Tibial artery (tissue), 4 donors: ENCODE results near the gene ZNF200.

Source experiments
- DNase-seq, 2 donors: peaks; one replicate each; pipeline ENCODE4 v3.0.0-alpha.2; 2019
- H3K27ac ChIP-seq, 2 donors: fragments of 200-600 bp; sonication (generic) in 1 of 2; 1 replicate in 1 of 2; 2 replicates in 1 of 2; pipeline ENCODE4 v1.5.1; 2018 to 2019; ENCODE audit warnings: mild to moderate bottlenecking in 1 of 2
- H3K27me3 ChIP-seq, 2 donors: fragments of 200-600 bp; sonication (generic) in 1 of 2; one replicate each; pipeline versions ENCODE4 v1.5.1 to v1.6.0; 2016 to 2019
- H3K36me3 ChIP-seq, 3 donors: fragments of 200-600 bp; sonication (generic) in 2 of 3; one replicate each; pipeline ENCODE4 v1.5.1; 2016 to 2019; ENCODE audit warnings: mild to moderate bottlenecking in 2 of 3
- H3K4me1 ChIP-seq, 4 donors: fragments of 200-600 bp; sonication (generic) in 2 of 4; 1 replicate in 3 of 4; 2 replicates in 1 of 4; pipeline ENCODE4 v1.5.1; 2016 to 2019
- H3K4me3 ChIP-seq, 2 donors: fragments of 200-600 bp; sonication (generic) in 1 of 2; 1 replicate in 1 of 2; 2 replicates in 1 of 2; pipeline ENCODE4 v1.5.1; 2018 to 2019; ENCODE audit warnings: mild to moderate bottlenecking in 2 of 2
- H3K9me3 ChIP-seq, 3 donors: fragments of 200-600 bp; sonication (generic) in 1 of 3; one replicate each; pipeline ENCODE4 v1.5.1; 2016 to 2019
- intact Hi-C: fragments of 100-400 bp; cut with DNase I; formaldehyde crosslinking; loops from one replicate; pipeline ENCODE4 v1.15.0; 2023; ENCODE audit warnings: low total_unique reads
- TF ChIP-seq, protein P1 (sequence below), 2 experiments: fragments of 200-600 bp in 1 of 2; fragments of 450-650 bp in 1 of 2; IDR thresholded peaks; one replicate each; pipeline ENCODE4 v1.5.1; 2017 to 2019; ENCODE audit warnings: antibody characterized with exemption in 2 of 2, mild to moderate bottlenecking in 1 of 2, moderate library complexity in 1 of 2

ZNF200 gene

DNA sequence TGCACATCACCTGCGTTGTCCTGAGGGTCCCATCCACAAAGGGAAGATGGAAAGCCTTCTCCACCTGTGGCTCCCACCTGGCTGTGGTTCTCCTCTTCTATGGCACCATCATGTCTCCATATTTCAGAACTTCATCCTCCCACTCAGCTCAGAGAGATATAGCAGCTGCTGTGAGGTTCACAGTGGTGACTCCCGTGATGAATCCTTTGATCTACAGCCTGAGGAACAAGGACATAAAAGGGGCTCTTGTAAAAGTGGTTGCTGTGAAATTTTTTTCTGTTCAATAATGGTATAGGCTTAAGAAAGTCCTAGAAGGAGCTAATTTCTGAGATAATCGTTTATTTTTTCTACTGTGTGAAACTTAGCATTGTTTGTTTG lies 18.7 kb downstream of the ZNF200 start:
- intact Hi-C loops: no loop called here
- Histone ChIP-seq H3K27ac (no peak overlapping the region), H3K27me3 (no peaks in the 10 kb centered on the region), H3K36me3 (peaks cover 0 to 2% (median 0%) of the 10 kb centered on the region in 3 donors), H3K4me3 (no peak overlapping the region), H3K9me3 (peaks cover 0 to 17% (median 8%) of the 10 kb centered on the region in 3 donors), H3K4me1 (no peaks in the 10 kb centered on the region)
- DNase-seq: no peak
- TF ChIP-seq, protein P1, sequence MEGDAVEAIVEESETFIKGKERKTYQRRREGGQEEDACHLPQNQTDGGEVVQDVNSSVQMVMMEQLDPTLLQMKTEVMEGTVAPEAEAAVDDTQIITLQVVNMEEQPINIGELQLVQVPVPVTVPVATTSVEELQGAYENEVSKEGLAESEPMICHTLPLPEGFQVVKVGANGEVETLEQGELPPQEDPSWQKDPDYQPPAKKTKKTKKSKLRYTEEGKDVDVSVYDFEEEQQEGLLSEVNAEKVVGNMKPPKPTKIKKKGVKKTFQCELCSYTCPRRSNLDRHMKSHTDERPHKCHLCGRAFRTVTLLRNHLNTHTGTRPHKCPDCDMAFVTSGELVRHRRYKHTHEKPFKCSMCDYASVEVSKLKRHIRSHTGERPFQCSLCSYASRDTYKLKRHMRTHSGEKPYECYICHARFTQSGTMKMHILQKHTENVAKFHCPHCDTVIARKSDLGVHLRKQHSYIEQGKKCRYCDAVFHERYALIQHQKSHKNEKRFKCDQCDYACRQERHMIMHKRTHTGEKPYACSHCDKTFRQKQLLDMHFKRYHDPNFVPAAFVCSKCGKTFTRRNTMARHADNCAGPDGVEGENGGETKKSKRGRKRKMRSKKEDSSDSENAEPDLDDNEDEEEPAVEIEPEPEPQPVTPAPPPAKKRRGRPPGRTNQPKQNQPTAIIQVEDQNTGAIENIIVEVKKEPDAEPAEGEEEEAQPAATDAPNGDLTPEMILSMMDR (IDR thresholded peaks at IDR 0.05): no peak

DNA sequence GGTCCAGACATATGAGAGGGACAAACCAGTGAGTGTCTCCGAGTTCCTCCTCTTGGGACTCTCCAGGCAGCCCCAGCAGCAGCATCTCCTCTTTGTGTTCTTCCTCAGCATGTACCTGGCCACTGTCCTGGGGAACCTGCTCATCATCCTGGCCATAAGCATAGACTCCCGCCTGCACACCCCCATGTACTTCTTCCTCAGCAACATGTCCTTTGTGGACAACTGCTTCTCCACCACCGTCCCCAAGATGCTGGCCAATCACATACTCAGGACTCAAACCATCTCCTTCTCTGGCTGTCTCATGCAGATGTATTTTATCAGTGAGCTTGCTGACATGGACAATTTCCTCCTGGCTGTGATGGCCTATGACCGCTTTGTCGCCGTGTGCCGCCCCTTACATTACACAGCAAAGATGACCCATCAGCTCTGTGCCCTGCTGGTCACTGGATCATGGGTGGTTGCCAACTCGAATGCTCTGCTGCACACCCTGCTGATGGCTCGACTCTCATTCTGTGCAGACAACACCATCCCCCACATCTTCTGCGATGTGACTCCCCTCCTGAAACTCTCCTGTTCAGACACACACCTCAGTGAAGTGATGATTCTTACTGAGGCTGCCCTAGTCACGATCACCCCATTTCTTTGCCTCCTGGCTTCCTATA lies 19.2 kb downstream of the ZNF200 start:
- H3K4me1 ChIP-seq: no peaks in the 10 kb centered on the region
- no peak for DNase-seq
- H3K9me3 ChIP-seq: peaks cover 0 to 12% (median 5%) of the 10 kb centered on the region in 3 donors
- TF ChIP-seq, protein P1 (IDR thresholded peaks at IDR 0.05): no peak
- no peaks in the 10 kb centered on the region for H3K36me3 ChIP-seq
- H3K27me3 ChIP-seq: no peaks in the 10 kb centered on the region
- intact Hi-C loops: no loop called here
- no peak overlapping the region for H3K27ac ChIP-seq
- H3K4me3 ChIP-seq: no peak overlapping the region

DNA sequence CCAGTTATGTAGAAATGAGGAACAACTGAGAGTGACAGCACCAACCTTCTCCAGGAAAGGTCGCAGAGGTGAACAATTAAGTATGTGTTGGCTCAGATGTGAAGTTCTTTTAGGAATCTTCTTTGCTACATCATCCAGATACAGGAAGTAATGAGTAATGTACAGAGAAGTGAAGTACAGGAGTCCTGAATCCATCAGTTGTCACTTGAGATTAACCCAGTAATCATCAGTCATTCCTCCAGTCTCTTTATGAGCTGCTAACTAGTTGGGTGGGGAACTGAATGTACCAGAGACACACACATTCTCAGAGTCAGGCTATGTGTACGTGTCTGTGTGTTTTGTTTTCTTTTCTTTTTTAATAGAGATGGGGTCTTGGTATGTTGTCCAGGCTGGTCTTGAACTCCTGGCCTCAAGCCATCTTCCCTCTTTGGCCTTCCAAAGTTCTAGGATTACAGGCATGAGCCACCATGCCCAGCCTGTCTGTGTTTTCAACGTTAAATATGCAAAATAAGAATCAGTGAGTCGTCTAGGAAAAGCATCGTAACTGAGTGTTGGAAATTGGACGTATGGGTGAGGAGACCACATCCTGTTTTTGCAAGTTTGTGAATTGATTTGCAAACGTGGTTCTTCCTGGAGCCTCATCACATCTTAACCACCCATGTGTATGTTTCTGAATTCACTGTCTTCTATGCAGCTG lies 19.9 kb downstream of the ZNF200 start:
- no peak for DNase-seq
- H3K4me1 ChIP-seq: no peaks in the 10 kb centered on the region
- no peak overlapping the region for H3K4me3 ChIP-seq
- intact Hi-C loops: no loop called here
- no peaks in the 10 kb centered on the region for H3K27me3 ChIP-seq
- H3K36me3 ChIP-seq: no peaks in the 10 kb centered on the region
- TF ChIP-seq, protein P1 (IDR thresholded peaks at IDR 0.05): no peak
- no peak overlapping the region for H3K27ac ChIP-seq
- peaks cover 0 to 5% (median 0%) of the 10 kb centered on the region in 3 donors for H3K9me3 ChIP-seq

DNA sequence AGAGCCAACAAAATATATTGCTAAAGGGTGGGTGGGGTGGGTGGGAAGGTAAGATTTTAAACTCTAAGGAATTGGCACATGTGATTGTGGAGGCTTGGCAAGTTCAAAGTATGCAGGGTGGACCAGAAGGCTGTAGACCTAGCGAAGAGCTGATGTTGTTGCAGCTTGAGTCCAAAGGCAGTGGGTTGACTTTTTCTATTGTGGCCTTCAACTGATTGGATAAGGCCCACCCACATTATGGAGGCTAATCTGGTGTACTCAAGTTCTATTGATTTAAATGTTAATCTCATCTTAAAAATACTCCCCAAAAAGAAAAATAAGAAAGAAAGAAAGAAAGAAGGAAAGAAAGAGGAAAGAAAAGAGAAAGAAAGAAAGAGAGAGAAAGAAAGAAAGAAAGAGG lies 22.4 kb downstream of the ZNF200 start:
- no peak for DNase-seq
- Histone ChIP-seq H3K4me1 (no peaks in the 10 kb centered on the region), H3K27ac (no peak overlapping the region), H3K27me3 (peaks cover 0 to 6% of the 10 kb centered on the region in 2 donors), H3K9me3 (no peaks in the 10 kb centered on the region), H3K4me3 (no peak overlapping the region), H3K36me3 (no peaks in the 10 kb centered on the region)
- TF ChIP-seq, protein P1 (IDR thresholded peaks at IDR 0.05): no peak
- intact Hi-C loops: no loop called here

DNA sequence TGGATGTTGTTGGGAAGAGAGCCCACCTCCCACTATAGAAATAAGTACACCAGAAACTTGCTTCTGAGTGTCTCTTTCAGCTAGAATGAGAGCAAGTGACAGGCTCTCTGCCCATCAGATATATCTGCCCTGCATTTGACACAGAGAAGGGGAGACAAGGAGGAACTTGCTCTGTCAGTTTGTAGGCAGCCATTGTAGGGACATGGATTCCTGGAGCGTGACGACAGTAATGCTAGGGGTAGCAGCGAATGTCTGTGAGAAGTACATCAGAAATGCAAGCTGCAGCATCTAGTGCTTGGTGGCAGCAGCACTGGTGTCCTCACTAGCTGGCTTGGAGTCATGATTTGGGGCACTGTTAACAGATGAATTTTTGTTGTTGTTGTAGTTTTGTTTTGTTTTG lies 23.0 kb downstream of the ZNF200 start:
- no peak for DNase-seq
- Histone ChIP-seq H3K4me3 (no peak overlapping the region), H3K27me3 (peaks cover 0 to 9% of the 10 kb centered on the region in 2 donors), H3K36me3 (no peaks in the 10 kb centered on the region), H3K4me1 (no peaks in the 10 kb centered on the region), H3K27ac (no peak overlapping the region), H3K9me3 (peaks cover 0 to 3% (median 3%) of the 10 kb centered on the region in 3 donors)
- TF ChIP-seq, protein P1 (IDR thresholded peaks at IDR 0.05): no peak
- intact Hi-C loops: no loop called here
